ENCODE measurements around the gene RNASE4. TPM values are rescaled to one million over a fixed set of nuclear protein-coding genes. Genes with fewer than 3 reads are reported as not detected.

RNASE4 gene
- total RNA-seq, 1 experiment from 2014 or later: not detected

- Histone ChIP-seq H4K91ac (ENCODE audit: insufficient read length, low read depth, low read length) (no peak overlapping the region), H2BK5ac (ENCODE audit: insufficient read length, low read length) (no peak overlapping the region), H3K27me3 (ENCODE audit: insufficient read depth, low read length) (peaks cover 4% of the 10 kb centered on the region; the same call in 1 of the 2 replicates), H2AFZ (ENCODE audit: low read length) (no peak overlapping the region), H3K23me2 (ENCODE audit: insufficient read length, low read depth, low read length, poor library complexity, severe bottlenecking) (peaks cover 4% of the 10 kb centered on the region), H3K79me2 (ENCODE audit: insufficient read depth, low read length) (no peaks in the 10 kb centered on the region), H3K4me1 (ENCODE audit: insufficient read depth, low read length) (no peaks in the 10 kb centered on the region), H3K27ac (ENCODE audit: insufficient read length, low read depth, low read length) (no peak overlapping the region), H4K20me1 (ENCODE audit: control insufficient read depth, insufficient read depth, insufficient read length) (no peaks in the 10 kb centered on the region), H3K18ac (ENCODE audit: insufficient read length, low read depth, low read length) (no peak overlapping the region), H3K4me2 (ENCODE audit: insufficient read depth, insufficient read length, low read length) (peak overlapping the region; percentile 67), H2BK12ac (ENCODE audit: insufficient read length, low read depth, low read length) (no peak overlapping the region), H4K5ac (ENCODE audit: insufficient read length, low read depth, low read length) (no peak overlapping the region), H3T11ph (ENCODE audit: low read length) (no peak overlapping the region), H3K14ac (ENCODE audit: insufficient read depth, low read length) (no peak overlapping the region), H3K9me3 (ENCODE audit: control insufficient read depth, low read depth, low read length) (no peaks in the 10 kb centered on the region), H2BK120ac (ENCODE audit: low read depth, low read length, poor library complexity, severe bottlenecking) (no peak overlapping the region), H3K9ac (ENCODE audit: extremely low read depth, insufficient read length, low read length) (no peak overlapping the region), H3K4ac (ENCODE audit: low read depth, low read length) (no peak overlapping the region), H2BK15ac (ENCODE audit: low read depth, low read length) (no peak overlapping the region), H3K56ac (ENCODE audit: insufficient read length, low read depth, low read length) (no peak overlapping the region), H4K8ac (replicated peaks; ENCODE audit: insufficient read length, low read depth, low read length) (no peak overlapping the region), H3K23ac (ENCODE audit: insufficient read length, low read depth, low read length) (no peak overlapping the region), H3K79me1 (ENCODE audit: insufficient read depth, low read depth, low read length, poor library complexity, severe bottlenecking) (no peaks in the 10 kb centered on the region), H2BK20ac (ENCODE audit: low read depth, low read length, poor library complexity, severe bottlenecking) (no peak overlapping the region), H2AK5ac (ENCODE audit: insufficient read length, low read length) (no peak overlapping the region)
- Mint-ChIP-seq H3K27ac (no peak overlapping the region), H3K9me3 (no peaks in the 10 kb centered on the region; a peak in 2 of 5 replicates), H3K36me3 (ENCODE audit: insufficient read depth in 1 of 3, low read depth in 3 of 3) (no peaks in the 10 kb centered on the region), H3K27me3 (ENCODE audit: low read depth) (peaks cover 62% of the 10 kb centered on the region), H3K4me3 (peak overlapping the region; percentile 68 to 88), H3K4me1 (peaks cover 30 to 38% of the 10 kb centered on the region in 2 experiments)
- no peak for DNase-seq
- no CpG with 5 or more reads among the region's 3 CpGs for WGBS (ENCODE audit: extremely low coverage, insufficient read length, low lambda C conversion rate)
- TF ChIP-seq CTCF (conservative IDR thresholded peaks at IDR 0.05): no peak
These were observed 26.1 kb upstream of the RNASE4 start for GRCh38 chr14:20658246-20658645.
